ENCODE results near the gene PRKCA. TPM values are rescaled to one million over a fixed set of nuclear protein-coding genes. Genes with fewer than 3 reads are reported as not detected.

Gene PRKCA
- total RNA-seq, 4 donors from 2014 or later, result 55.8 to 90.7 (median 66.7) TPM

DNA sequence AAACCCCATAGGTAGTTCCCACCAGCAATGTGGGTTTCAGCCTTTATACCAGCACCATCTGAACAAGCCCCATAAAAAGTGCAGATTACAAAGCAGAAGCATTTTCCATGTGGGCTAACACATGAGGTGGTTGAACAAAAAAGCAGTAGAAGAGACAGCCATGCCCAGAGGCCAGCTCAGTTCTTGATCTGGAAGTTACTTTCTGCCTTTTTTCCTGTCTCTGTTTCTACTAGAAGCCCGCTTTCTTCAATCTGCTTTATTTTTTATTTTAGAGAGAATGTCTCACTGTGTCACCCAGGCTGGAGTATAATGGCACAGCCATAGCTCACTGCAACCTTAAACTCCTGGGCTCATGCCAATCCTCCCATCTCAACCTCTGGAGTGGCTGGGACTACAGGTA is 41.7 kb upstream of the PRKCA start:
- TF ChIP-seq, protein P1, sequence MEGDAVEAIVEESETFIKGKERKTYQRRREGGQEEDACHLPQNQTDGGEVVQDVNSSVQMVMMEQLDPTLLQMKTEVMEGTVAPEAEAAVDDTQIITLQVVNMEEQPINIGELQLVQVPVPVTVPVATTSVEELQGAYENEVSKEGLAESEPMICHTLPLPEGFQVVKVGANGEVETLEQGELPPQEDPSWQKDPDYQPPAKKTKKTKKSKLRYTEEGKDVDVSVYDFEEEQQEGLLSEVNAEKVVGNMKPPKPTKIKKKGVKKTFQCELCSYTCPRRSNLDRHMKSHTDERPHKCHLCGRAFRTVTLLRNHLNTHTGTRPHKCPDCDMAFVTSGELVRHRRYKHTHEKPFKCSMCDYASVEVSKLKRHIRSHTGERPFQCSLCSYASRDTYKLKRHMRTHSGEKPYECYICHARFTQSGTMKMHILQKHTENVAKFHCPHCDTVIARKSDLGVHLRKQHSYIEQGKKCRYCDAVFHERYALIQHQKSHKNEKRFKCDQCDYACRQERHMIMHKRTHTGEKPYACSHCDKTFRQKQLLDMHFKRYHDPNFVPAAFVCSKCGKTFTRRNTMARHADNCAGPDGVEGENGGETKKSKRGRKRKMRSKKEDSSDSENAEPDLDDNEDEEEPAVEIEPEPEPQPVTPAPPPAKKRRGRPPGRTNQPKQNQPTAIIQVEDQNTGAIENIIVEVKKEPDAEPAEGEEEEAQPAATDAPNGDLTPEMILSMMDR (IDR thresholded peaks at IDR 0.05), result no peak
- TF ChIP-seq POLR2A (IDR thresholded peaks at IDR 0.05), result no peak
- no peak for TF ChIP-seq EP300 (IDR thresholded peaks at IDR 0.05)
- Histone ChIP-seq H3K9me3 (no peaks in the 10 kb centered on the region), H3K4me1 (no peaks in the 10 kb centered on the region), H3K36me3 (no peaks in the 10 kb centered on the region), H3K27ac (no peak overlapping the region), H3K27me3 (no peaks in the 10 kb centered on the region), H3K4me3 (no peak overlapping the region)
- WGBS, 2 donors, result 51 to 100% methylated on average over 1 of the region's 1 CpG
- DNase-seq (ENCODE audit: low spot score in 2 of 2), result no peak

DNA sequence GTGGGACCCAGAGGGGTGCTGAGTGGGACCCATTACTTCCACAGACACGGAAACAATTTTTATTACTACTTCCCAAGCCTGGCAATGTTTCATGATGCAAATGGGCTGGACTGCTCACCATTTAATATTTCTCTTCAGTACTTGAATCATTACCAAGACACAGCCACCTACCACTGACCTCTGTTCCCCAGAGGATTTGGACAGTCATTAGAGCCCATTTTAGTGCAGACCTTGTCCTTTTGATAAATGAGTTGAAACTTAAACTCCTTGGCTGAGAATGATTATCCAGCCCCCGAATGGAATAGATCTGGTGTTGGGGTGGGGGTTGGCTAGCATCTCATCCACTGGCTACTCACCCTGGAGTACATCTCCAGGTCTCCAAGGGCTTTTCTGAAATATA is 39.6 kb upstream of the PRKCA start:
- H3K4me3 ChIP-seq, result no peak overlapping the region
- DNase-seq (ENCODE audit: low spot score in 2 of 2), result no peak
- H3K9me3 ChIP-seq, result no peaks in the 10 kb centered on the region
- no peak for TF ChIP-seq POLR2A (IDR thresholded peaks at IDR 0.05)
- no peak for TF ChIP-seq EP300 (IDR thresholded peaks at IDR 0.05)
- TF ChIP-seq, protein P1 (IDR thresholded peaks at IDR 0.05), result no peak
- no peaks in the 10 kb centered on the region for H3K27me3 ChIP-seq
- 55 to 64% methylated on average over 2 of the region's 2 CpGs for WGBS, 2 donors
- H3K36me3 ChIP-seq, result no peaks in the 10 kb centered on the region
- H3K27ac ChIP-seq, result no peak overlapping the region
- H3K4me1 ChIP-seq, result no peaks in the 10 kb centered on the region

DNA sequence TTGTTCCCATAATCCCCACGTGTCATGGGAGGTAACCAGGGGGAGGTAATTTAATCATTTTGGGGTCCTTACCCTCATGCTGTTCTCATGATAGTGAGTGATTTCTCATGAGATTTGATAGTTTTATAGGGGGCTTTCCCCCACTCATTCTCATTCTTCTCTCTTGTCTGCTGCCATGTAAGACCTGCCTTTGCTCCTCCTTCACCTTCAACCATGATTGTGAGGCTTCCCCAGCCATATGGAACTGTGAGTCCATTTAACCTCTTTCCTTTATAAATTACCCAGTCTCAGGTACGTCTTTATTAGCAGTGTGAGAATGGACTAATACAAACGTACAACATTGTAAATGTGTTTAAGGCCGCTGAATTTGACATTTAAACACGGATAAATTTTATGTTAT is 37.7 kb upstream of the PRKCA start:
- Histone ChIP-seq H3K36me3 (no peaks in the 10 kb centered on the region), H3K4me1 (no peaks in the 10 kb centered on the region), H3K27ac (no peak overlapping the region), H3K27me3 (no peaks in the 10 kb centered on the region), H3K9me3 (no peaks in the 10 kb centered on the region), H3K4me3 (no peak overlapping the region)
- TF ChIP-seq POLR2A (IDR thresholded peaks at IDR 0.05) (no peak), EP300 (IDR thresholded peaks at IDR 0.05) (no peak)
- TF ChIP-seq, protein P1 (IDR thresholded peaks at IDR 0.05), result no peak
- DNase-seq (ENCODE audit: low spot score in 2 of 2), result no peak
- 93 to 94% methylated on average over 5 of the region's 5 CpGs for WGBS, 2 donors

DNA sequence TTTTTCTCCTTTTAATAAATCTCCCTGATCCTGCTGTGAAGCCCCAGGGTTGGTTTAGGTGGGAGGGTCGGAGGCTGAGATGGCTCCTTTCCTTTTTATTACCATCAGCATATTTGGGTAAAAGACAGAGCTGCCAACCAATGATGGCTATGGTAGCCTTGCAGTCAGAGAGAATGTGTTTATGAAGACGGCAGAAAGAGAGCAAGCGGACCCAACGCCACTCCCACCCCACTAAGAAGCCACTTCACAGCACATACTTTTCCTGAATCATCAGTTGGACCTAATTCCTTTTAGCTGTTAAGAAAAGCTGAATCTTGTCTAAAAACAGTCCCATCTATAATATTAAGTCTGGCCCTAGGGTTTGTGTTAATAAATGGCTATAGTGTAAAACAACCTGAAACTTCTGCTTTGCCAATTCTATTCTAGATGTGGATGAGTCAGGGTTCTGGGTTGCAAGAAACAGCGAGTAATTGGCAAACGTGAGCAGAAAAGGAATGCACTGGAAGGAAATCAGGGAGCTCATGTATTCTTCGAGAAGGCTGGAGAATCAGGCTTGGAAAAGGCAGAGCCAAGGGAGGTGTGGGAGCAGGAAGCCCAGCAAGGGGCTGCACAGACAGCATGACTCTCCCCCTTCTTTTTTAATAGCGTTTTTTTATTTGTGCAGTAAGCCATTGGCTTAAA is 34.0 kb upstream of the PRKCA start:
- TF ChIP-seq POLR2A (IDR thresholded peaks at IDR 0.05), result no peak
- TF ChIP-seq, protein P1 (IDR thresholded peaks at IDR 0.05), result no peak
- no peak for TF ChIP-seq EP300 (IDR thresholded peaks at IDR 0.05)
- no peaks in the 10 kb centered on the region for H3K27me3 ChIP-seq
- no peaks in the 10 kb centered on the region for H3K36me3 ChIP-seq
- WGBS, 2 donors, result 75 to 78% methylated on average over 8 of the region's 8 CpGs
- no peak for DNase-seq (ENCODE audit: low spot score in 2 of 2)
- peaks cover 0 to 4% (median 0%) of the 10 kb centered on the region in 4 donors for H3K9me3 ChIP-seq
- no peak overlapping the region for H3K27ac ChIP-seq
- H3K4me1 ChIP-seq, result peaks cover 0 to 3% (median 0%) of the 10 kb centered on the region in 4 donors
- no peak overlapping the region for H3K4me3 ChIP-seq

DNA sequence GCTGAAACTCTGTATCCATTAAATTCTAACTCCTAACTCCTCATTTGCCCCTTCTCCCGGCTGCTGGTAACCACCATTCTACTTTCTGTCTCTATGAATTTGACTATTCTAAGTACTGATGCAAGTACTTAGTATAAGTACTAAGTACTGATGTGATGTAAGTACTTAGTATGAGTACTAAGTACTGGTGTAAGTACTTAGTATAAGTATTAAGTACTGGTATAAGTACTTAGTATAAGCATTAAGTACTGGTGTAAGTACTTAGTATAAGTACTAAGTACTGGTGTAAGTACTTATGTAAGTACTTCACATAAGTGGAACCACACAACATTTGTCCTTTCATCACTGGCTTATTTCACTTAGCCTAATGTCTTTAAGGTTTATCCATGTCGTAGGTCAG is 32.3 kb upstream of the PRKCA start:
- 90 to 92% methylated on average over 2 of the region's 2 CpGs for WGBS, 2 donors
- H3K4me1 ChIP-seq, result peaks cover 0 to 3% (median 0%) of the 10 kb centered on the region in 4 donors
- no peak for DNase-seq (ENCODE audit: low spot score in 2 of 2)
- no peak for TF ChIP-seq POLR2A (IDR thresholded peaks at IDR 0.05)
- TF ChIP-seq, protein P1 (IDR thresholded peaks at IDR 0.05), result no peak
- no peak for TF ChIP-seq EP300 (IDR thresholded peaks at IDR 0.05)
- no peak overlapping the region for H3K27ac ChIP-seq
- H3K4me3 ChIP-seq, result no peak overlapping the region
- no peaks in the 10 kb centered on the region for H3K27me3 ChIP-seq
- H3K36me3 ChIP-seq, result no peaks in the 10 kb centered on the region
- H3K9me3 ChIP-seq, result peaks cover 0 to 4% (median 0%) of the 10 kb centered on the region in 4 donors
